GM18507 (cell line): Measurements from ENCODE around the gene LDLRAP1.

Experiments
- DNase-seq: peaks from one replicate; pipeline ENCODE4 v3.0.0; 2011; ENCODE audit warnings: low read depth; ENCODE audit not compliant: insufficient read length; ENCODE audit errors: extremely low spot score
- FAIRE-seq: peaks from 2 replicates; lab custom pipeline; 2011; peaks lifted over from hg19 to GRCh38; lab: Jason Lieb, UNC

Gene LDLRAP1

DNA sequence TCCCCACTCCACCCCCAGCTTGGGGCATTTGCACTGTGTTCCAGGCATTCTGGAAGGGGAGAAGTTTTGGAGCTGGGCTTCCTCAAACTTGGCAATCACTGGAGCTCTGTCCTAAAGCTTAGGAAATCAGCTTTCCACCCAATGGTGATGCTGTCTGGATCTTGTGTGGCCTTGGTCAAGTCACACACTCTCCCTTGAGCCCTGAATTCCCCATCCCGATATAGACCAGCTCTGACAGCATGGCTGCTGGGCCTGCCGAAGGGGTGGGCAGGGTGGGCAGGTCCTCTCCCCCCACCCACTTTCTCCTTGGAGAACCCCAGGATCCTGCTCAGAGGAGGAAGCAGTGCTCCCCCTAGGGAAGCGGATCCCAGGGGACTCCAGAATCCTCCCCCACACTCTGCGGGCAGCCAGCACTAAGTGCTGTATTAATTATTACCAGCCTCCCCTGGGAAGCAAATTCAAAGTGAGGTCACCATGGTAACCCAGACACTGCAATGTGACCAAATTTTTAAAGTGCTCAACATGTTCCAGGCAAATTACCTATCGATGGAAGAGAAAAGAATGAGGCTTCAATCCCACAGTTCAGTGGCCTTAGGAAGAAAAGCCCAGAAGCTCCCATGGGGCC lies 21.3 kb upstream of the LDLRAP1 start:
- peak; percentile 58 for DNase-seq
- peak; percentile 75 for FAIRE-seq

DNA sequence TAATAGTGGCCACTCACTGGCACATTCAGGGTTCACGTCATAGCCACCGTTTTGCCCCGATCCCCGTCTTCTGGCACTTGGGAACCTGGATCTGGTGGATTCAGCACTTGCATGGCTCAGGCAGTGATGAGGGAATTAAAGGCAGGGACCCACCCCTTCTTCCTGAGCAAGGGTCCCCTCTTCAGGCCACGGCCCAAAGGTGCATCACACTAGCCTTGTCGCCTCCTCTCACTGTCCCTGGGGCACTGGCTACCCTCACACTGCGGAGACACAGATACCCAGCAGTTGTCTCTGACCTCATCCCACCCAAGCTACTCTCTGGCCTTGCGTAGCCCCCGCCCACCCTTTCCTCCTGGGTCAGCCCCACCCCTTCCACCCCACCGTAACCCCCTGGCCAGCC lies 19.9 kb upstream of the LDLRAP1 start:
- DNase-seq (no peak), FAIRE-seq (no peak)

DNA sequence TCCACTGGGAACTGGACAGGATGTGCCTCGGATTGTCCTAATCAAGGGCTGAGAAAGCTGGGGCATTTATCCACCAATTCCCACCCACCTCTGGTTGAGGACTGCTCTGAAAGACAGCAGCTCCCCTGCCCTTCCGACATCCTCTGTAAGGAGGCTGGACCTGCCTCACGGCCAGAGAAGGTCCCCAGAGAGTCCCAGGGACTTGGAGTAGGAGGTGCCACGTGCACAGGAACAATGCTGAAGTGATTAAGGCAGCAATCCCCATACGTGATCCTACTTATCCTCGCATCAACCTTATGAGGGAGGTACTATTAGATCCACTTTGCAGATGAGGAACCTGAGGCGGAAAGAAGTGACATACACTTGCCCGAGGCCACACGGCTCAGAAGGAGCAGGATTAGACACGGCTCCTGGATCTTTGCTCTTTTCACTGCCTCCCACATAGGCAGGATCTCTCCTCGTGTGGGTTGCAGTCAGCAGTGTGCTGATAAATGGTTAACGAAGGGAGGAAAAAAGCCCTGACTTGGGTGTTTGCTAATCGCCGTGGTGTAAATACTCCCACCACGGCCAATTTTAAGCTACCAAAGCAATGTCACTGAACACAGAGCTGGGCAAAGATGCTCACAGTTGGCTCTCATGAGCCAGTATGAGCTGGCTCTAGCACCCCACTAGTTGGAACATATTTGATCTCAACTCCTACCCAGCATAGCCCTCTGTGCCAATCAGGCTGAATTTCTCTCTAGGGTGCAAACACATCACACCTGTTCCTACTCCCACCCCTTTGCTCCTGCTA lies 18.6 kb upstream of the LDLRAP1 start:
- FAIRE-seq, result no peak
- no peak for DNase-seq

DNA sequence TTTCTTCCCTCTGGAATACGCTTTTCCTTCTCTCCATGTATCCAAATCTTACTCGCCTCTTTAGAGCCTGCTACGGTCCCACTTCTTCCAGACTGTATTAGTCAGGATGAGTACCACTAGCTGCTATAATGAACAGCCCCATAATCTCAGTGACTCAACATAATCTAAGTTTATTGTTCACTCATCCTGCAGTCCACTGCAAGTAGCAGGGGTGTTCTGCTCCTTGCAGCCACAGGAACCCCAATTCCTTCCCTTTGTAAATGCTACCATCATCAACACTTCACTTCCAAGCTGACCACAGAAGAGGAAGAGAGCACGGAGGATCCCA lies 18.1 kb upstream of the LDLRAP1 start:
- DNase-seq (no peak), FAIRE-seq (no peak)

DNA sequence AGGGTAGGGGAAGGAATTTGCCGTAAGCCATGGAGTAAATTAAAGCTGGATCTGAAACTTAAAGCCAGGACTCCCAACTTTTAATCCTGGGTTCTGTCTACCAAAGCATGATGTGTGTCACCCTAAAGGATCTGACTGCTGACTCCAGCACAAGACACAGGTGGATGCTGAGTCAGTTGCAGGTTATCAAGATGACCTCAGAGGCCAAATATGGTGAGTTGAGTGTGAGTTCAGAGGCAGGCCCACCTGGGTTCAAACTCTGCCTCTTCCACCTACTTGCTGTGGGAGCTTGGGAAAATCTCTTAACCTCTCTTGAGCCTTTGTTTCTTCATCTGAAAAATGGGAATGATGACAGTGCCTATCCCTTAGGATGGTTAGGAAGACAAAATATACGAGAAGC lies 16.7 kb upstream of the LDLRAP1 start:
- DNase-seq (no peak), FAIRE-seq (no peak)

DNA sequence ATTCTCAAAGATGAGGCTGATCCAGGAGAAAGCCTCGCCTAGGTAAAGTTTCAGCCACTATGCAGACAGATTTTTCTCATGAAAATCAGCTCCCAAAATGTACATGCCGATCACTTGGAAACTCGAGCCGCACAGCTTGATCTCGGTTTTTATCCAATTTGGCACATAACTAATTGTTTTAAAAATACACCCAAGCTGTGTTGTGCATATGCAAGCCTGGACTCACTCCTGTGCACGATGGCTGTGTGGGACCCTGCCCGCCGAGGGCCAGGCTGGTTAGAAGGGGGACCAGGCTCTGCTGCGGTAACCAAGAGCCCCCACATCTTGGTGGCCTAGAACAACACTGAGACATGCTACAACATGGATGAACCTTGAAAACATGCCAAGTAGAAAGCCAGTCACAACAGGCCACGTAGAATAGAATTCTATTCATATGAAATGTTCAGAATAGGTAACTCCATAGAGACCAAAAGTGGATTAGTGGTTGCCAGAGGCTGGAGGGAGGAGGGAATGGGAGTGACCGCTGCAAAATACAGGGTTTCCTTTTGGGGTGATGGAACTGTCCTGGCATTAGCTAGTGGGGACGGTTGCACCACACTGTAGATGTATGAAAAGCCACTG lies 16.1 kb upstream of the LDLRAP1 start:
- DNase-seq (no peak), FAIRE-seq (no peak)

DNA sequence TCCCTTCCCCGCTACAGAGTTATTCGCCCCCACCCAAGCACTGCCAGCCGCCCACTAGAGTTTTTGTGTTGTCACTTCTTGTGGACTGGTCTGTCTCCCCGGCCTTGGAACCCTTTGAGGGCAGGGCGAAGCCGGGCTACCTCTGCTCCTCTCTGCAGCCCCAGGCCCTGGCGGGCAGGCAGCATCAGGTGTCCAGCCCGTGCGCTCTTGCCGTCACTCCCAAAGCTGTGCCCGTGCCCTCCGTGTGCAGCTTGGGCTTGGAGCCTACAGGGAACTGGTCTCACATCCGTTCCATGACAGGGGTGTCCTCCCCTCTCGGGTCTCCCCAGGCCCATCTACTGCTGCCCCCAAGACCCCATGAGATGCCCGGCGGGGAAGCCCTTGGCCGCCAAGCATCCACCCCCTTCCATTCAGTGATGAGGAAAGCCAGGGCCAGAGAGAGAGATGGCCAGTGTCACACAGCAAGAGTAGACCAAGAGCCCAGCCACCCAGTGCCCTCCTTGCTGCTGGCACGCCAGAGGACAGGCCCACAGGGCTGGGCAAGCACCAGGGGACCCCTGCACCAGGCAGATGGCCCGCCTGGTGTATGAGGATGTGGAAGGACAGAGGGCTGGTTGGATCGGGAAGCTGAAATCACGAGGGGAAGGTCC lies 15.3 kb upstream of the LDLRAP1 start:
- no peak for FAIRE-seq
- DNase-seq, result no peak

DNA sequence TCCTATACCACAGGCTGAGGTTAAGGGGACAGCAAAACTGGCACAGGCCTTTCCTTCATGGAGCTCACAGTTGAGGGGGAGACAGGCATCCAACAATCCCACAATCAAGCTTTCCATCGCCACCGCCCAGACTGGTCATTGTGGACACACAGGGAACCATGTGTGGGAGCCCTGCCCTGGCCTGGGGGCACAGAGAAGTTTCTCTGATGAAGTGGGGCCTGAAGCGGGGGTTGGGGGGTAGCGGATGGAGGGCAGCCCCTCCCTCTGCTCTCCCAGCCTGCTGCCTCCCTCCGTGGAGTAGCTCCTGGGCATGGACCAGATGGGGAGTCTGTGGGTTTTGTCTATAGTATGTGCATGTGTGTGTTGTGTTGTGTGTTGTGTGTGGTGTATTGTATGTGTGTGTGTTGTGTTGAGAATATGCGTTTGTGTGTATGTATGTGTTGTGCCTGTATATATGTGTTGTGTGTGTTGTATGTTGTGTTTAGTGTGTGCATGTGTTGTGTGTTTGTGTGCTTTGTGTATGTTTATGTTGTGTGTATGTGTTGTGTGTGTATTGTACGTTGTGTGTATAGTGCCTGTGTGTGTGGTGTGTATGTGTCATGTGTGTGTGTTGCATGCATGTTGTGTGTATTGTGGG lies 14.4 kb upstream of the LDLRAP1 start:
- no peak for FAIRE-seq
- no peak for DNase-seq

DNA sequence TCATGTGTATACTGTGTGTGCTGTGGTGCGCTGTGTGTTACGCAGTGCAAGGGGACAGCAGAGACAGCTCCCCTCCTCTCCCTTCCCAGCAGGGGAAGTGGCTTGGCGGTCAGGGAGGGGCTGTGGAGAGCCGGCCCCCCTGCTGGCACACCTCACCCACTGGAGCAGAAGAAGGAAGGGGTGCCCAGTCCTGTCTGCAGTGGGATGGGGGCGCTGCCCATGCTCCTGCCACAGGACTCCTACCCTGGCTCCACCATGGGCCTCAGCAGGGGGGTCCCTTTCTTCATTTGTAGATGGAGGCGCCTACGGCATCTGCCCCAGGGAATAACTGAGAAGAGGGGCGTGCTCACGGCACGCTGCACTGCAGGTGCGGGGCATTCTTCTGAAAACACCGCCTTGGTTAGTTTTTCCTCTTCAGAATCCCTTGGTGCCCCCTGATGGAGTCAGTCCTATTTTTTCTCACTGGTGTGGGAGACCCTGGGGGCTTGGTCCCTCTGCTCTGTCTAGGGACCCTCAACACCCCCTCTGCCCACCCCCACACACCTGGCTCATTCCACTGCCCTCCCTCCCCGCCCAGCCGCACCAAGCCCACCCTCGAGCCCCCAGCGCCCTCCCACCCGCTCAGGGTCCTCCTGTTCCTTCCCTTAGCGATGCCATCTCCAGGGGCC lies 13.8 kb upstream of the LDLRAP1 start:
- no peak for DNase-seq
- no peak for FAIRE-seq

DNA sequence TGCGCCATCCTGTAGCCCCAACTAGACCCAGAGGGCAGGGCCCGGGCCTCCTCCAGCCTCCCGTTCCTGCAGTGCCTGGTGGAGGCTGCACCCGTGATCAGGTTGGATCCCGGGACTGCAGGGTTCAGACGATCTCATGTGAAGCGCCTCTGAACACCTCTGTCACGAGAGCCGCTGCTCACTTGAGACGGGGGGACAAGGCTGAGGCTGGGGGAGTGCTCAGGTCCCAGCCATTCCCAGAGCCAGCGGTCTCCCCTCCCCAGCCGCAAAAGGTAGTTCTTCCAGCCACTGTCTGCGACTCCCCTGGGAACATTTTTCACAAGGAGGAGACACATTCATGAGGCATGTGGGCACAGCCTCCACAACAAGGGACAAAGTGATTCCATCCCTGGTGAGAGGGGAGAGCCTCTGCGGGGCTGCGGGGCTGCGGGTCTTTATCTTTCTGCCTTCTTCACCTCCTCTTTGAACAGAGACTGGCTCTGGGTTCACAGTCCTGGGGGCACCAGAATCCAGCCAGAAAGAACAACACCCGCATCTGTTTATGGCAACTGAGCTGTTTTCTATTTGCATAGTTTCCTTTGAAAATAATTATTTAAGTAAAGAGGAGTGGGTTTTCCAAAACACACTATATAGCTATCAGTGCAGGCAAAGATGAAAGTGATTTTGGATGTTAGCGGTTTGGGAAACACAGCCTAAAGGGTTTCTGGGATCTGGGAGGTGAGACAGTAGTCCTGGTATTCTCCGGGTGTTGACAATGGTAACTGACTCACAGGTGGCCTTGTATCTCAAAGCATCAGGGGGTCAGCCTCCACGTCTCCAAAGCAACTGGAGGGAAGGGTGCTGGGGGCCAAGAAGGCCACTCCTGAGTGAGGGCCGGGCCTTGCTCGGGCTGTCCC lies 13.0 kb upstream of the LDLRAP1 start:
- FAIRE-seq (no peak), DNase-seq (no peak)

DNA sequence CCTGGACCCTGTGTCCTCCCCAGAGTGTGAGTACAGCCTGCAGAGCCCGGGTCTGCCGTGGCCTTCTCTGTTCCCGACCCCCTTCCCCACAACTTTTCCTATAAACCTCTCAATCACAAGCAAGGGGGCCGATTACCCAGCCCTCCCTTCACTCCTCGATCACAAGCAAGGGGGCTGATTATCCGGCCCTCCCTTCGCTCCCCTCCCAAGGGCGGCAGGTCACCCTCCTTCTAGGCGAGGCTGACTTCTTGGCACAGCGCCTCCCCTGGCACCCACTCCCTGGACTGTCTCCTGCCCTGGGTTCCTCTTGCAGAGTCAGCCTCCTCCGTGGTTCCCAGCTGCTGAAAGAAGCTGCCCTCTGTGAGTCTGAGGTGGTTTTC lies 12.3 kb upstream of the LDLRAP1 start:
- no peak for FAIRE-seq
- DNase-seq, result no peak

DNA sequence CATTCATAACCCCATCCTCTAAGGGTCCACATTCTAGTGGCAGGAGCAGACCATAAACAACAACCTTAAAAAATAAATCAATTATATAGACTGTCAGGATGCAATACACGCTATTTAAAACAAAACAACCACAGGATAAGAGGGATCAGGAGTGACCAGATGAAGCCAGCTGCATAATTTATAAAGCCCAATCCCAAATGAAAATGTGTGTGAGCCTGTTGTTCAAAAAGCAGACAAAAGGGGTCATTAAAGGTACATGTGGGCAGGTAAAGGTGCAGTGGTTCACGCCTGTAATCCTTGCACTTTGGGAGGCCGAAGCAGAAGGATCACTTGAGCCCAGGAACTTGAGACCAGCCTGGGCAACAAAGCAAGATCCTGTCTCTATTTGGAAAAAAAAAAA lies 10.4 kb upstream of the LDLRAP1 start:
- DNase-seq, result no peak
- no peak for FAIRE-seq

DNA sequence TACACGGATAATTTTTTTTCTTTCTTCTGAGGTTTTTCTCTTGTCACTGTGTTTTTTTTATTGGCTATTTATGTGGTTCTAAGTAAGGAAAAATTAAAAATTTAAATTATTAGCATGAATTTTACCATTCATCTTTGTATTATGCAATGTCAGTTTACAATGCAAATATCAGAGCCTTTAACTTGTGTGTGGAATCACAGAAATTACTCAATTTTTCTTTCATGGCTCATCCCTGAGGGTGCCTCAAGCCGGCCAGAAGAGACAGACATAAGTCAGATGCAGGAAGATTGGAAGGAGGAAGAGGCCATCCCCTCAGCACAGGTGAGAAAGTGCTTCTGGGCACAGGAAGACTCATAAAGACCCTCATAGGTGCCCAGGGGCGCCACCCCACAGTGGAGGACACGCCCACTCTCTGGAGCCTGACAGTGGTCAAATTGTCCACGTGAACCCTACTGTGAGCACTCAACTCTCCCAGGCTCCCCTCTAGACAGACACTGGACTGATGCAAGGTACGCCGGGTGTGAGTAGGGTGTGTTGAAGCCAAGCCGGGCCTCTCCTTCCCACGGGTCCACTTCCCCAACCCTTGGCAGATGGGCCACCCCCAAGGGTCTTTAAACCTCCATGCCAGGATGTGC lies 9.5 kb upstream of the LDLRAP1 start:
- FAIRE-seq (no peak), DNase-seq (no peak)

DNA sequence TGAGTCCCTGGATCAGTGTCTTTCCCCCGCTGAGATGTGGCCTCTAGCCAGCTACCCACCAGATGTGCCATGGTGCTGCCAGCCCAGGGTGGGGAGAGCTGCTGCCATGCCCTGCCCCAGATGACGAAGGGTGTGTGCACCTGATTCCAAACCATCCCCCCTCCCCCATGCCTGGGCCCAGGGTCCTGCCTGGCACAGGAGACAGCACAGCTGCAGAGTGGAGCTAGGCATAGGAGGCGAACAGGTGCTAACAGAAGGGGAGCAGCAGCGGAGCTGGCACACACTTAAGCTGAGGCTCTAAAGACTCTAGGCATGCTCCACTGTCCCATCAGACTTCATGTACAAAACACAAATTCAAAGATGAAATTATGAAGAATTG lies 9.0 kb upstream of the LDLRAP1 start:
- no peak for FAIRE-seq
- DNase-seq, result no peak

DNA sequence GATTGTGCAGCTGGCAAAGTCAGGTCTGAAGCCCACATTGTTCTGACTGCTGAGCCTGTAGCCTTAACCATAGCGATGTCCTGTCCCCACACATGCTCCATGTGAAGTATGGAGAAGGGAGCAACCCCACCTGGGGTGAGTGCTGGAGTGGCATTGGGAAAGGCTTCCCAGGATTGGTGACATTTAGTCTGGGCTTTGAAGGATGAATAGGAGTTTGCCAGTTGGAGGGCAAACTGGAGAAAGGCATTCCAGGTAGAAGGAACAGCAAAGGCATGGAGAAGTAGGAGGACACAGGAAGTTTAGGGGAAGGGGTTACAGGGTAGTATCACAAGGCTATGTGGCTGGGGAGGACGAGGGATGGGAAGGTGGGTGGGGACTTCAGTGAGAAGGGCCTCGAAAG lies 7.3 kb upstream of the LDLRAP1 start:
- FAIRE-seq (no peak), DNase-seq (no peak)

DNA sequence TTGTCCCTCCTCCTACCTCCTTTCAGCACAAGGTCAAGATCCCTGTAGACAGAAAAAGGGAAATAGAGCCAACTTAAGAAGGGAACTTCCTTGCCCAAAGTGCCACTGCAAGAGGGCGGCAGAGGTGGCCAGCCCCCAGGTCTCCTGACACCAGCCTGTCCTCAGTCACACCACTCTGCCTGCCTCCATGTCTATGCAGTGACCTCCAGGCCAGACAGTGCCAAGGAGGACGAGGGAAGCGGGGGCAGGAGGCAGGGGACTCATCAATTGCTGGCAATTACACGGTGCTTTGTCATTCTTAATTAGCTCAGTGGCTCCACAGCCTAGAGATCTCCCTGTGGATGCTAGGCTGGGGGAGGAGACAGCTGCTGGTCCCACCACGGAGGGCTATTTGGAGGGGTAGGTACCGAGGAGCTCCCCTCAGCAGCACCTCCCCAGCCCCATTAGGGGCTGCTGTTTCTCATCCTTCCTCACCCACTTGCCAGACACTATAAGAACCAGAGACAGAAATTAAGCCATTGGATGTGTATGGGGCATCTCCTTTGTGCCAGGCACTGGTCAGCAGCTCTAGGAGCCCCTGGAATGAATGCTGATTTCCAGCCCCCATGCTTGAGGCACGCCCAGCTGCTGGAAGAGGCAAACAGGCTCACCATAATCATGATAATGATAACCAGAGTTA lies 6.1 kb upstream of the LDLRAP1 start:
- DNase-seq, result no peak
- no peak for FAIRE-seq

DNA sequence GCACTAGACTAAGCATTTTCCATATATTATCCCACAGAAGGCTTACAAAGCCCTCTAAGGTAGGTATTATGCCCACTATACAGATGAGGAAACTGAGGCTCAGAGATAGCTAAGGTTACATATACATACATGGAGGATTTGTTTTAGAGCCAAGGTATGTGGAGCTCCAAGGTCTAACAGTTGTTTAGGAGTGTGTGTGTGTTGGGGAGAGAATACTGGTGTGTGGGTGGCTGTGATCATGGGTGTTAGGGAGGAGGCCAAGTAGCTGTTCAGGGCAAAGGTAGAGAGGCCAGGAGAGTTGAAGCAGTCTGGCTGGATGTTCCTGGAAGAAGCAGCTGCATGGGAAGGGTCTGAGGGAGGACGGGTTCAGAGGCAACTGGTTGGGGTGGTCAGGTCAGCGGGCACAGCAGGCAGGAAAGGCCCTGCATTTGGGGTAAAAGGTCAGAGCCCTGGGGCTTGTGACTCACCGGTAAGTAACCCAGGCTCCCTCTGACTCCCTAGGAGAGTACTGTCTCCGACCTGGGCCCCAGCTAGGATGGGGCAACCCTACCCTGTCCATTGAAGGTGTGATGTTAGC lies 5.1 kb upstream of the LDLRAP1 start:
- DNase-seq (no peak), FAIRE-seq (no peak)
